ENCODE measurements around the gene SIX5.
"Not testable (repeated sequence)": the region's sequence is repeated elsewhere in the genome, so short reads cannot be mapped to it uniquely, and the experiment has no call there.

SIX5 gene

DNA sequence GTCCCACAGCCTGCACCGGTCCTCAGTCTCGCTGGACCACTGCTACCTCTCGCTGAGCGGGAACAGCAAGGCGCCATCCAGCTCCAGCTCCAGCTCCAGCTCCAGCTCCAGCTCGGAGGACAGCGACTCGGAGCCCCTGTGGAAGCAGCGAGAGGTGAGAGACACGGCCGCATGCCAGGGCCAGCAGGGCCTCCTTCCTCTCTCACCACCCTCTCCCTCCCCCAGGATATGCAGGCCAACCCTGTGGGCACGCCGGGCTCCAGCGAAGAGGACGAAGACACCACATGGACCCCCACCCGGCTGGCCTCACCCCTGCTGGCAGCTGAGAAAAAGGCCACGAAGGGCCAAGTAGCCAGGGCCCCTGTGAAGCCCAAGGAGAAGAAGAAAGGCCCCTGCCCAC, 7.3 kb downstream of the SIX5 start:
- TF ChIP-seq, protein P1, sequence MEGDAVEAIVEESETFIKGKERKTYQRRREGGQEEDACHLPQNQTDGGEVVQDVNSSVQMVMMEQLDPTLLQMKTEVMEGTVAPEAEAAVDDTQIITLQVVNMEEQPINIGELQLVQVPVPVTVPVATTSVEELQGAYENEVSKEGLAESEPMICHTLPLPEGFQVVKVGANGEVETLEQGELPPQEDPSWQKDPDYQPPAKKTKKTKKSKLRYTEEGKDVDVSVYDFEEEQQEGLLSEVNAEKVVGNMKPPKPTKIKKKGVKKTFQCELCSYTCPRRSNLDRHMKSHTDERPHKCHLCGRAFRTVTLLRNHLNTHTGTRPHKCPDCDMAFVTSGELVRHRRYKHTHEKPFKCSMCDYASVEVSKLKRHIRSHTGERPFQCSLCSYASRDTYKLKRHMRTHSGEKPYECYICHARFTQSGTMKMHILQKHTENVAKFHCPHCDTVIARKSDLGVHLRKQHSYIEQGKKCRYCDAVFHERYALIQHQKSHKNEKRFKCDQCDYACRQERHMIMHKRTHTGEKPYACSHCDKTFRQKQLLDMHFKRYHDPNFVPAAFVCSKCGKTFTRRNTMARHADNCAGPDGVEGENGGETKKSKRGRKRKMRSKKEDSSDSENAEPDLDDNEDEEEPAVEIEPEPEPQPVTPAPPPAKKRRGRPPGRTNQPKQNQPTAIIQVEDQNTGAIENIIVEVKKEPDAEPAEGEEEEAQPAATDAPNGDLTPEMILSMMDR (IDR thresholded peaks at IDR 0.05; ENCODE audit: extremely low read depth, missing control alignments): no peak

DNA sequence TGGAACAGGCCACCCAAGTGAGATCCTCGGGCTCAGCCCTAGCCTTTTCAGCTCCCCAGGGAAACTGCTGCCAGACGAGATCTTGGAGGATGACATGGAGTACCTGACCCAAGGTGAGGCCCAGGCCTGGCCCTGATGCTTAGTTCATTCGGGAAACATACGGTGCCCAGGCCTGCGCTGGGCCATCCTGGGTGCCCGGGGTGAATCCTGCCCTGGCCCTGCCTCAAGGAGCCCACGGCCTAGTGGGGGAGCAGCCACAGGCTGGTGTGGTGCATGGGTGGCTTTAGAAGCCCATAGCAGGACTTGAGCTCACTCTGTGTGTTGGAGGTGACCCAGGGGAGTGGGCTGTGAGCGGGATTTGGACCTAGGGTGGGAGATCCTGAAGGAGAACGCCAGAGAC, 10.1 kb downstream of the SIX5 start:
- no peak for DNase-seq (ENCODE audit: low spot score)
- TF ChIP-seq, protein P1 (IDR thresholded peaks at IDR 0.05; ENCODE audit: extremely low read depth, missing control alignments): no peak

More for the DNA sequence above, 7.3 kb downstream of the SIX5 start:
- DNase-seq (ENCODE audit: low spot score): no peak

DNA sequence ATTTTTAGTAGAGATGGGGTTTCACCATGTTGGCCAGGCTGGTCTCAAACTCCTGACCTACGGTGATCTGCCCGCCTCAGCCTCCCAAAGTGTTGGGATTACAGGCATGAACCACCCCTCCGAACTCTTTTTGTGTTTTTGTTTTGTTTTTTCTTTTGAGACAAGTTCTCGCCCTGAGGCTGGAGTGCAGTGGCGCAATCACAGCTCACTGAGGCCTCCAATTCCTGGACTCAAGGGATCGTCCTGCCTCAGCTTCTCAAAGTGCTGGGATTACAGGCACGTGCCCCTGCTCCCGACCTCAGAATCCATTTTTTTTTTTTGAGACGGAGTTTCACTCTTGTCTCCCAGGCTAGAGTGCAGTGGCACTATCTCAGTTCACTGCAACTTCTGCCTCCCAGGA, 11.4 kb downstream of the SIX5 start:
- TF ChIP-seq, protein P1 (IDR thresholded peaks at IDR 0.05; ENCODE audit: extremely low read depth, missing control alignments): no peak
- DNase-seq (ENCODE audit: low spot score): no peak

DNA sequence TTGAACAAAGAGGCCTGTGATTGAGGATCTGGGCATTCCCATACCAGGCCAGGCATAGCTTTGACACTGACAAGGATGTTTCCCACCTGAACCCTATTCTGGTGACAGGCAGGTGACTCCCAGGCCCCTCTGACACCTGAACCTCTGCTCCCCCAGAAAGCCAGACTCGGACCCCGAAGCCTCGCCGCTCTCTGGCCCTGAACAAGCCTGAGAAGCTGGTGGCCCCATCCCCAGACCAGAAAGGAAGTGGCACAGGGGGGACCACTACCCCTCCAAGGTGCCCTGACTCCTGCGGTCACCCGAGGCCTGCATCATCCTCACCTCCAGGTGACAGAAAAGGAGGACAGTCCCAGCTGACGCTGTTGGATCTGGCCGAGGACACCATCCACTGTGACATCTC, 14.7 kb downstream of the SIX5 start:
- no peak for DNase-seq (ENCODE audit: low spot score)
- TF ChIP-seq, protein P1 (IDR thresholded peaks at IDR 0.05; ENCODE audit: extremely low read depth, missing control alignments): no peak

DNA sequence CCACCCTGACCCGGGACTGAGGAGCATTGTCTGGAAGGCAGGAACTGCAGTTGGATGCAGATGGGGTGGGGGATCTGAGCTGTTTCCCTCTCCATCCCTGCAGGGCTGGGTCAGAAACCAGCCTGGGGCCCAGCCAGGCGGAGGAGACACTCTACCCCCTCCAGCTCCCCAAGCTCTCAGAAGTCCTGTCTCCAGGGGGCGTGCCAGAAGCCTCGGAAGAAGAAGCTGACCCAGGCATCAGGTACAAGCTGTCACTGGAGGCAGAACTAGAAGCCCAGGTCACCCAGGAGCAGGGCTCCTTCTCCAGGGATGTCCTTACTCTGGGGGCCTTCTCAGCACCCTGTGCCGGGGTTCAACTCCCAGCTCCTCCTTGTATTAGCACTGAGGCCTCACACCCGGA, 15.5 kb downstream of the SIX5 start:
- TF ChIP-seq, protein P1 (IDR thresholded peaks at IDR 0.05; ENCODE audit: extremely low read depth, missing control alignments): no peak
- no peak for DNase-seq (ENCODE audit: low spot score)

DNA sequence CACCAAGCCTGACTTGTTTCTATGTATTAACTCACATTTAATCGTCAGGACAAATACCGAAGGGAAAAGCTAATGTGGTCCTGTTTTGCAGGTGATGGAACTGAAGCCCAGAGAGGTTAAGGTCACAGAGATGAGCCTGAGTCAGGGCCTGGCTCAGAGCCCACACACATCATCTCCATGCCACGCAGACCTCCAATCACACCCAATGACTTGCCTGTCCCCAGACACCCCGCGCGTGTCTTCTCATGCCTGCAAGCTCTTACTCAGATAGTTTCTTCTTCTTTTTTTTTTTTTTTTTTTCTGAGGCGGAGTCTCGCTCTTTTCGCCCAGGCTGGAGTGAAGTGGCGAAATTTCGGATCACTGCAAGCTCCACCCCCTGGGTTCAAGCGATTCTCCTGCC, 16.4 kb downstream of the SIX5 start:
- DNase-seq (ENCODE audit: low spot score): no peak
- TF ChIP-seq, protein P1 (IDR thresholded peaks at IDR 0.05; ENCODE audit: extremely low read depth, missing control alignments): no peak

DNA sequence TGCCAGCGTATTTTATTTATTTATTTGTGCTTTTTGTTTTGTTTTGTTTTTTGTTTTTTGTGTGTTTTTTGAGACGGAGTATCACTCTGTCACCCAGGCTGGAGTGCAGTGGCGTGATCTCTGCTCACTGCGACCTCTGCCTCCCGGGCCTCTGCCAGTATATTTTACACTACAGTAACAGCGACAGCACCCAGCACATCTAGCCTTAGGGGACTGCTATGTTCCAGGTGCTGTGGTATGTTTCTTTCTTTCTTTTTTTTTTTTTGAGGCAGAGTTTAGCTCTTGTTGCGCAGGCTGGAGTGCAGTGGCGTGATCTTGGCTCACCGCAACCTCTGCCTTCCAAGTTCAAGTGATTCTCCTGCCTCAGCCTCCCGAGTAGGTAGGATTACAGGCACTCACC, 17.6 kb downstream of the SIX5 start:
- DNase-seq (ENCODE audit: low spot score): not testable (repeated sequence)

DNA sequence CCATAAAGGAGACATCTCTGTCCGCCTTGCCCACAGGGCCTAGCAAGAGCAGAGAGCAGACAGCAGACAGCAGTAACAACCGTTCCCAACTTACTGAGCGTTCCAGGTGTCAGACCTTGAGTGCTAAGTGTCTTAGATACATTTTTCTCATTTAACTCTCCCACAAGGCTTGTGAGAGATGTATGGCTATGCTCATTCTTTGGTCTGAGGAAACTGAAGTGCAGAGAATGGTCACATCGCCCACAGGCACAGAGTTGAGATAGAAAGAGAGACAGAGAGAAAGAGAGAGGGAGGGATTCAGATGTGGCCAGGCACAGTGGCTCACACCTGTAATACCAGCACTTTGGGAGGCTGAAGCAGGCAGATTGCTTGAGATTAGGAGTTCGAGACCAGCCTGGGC, 21.5 kb downstream of the SIX5 start:
- no peak for DNase-seq (ENCODE audit: low spot score)
- TF ChIP-seq, protein P1 (IDR thresholded peaks at IDR 0.05; ENCODE audit: extremely low read depth, missing control alignments): no peak

All from GM20000 (cell line).